PC-9 (cell line): ENCODE measurements around the gene SCGB1C1.

ENCODE experiments used
- EZH2 ChIP-seq: fragments of 200-600 bp; sonication (generic); IDR thresholded peaks from 2 replicates; pipeline ENCODE4 v1.8.0; 2017; ENCODE audit warnings: antibody characterized with exemption, low read depth
- TF ChIP-seq, protein P1 (sequence below): fragments of 200-600 bp; sonication (generic); conservative IDR thresholded peaks from 2 replicates; pipeline ENCODE4 v1.6.1; 2017; ENCODE audit warnings: mixed run types, antibody characterized with exemption, mild to moderate bottlenecking, moderate library complexity

DNA sequence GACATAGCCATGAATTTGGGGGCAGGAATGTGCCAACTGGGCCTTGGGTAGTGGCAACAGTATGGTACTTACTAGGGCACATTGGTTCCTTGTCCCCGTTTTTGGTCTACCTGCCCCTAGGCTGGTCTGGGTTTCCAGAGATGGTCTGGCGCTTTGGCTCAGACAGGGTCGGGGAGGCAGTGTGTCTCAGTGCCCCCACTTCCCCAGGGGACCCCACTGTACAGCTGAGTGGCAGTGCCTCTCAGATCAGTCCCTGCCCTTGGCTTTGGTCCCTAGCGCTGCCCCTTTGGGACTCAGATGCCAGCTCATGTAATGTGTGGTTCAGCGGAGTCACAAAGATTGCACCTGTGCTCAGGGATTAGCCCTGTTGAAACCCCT is 17.9 kb downstream of the SCGB1C1 start:
- TF ChIP-seq EZH2: no peak
- TF ChIP-seq, protein P1, sequence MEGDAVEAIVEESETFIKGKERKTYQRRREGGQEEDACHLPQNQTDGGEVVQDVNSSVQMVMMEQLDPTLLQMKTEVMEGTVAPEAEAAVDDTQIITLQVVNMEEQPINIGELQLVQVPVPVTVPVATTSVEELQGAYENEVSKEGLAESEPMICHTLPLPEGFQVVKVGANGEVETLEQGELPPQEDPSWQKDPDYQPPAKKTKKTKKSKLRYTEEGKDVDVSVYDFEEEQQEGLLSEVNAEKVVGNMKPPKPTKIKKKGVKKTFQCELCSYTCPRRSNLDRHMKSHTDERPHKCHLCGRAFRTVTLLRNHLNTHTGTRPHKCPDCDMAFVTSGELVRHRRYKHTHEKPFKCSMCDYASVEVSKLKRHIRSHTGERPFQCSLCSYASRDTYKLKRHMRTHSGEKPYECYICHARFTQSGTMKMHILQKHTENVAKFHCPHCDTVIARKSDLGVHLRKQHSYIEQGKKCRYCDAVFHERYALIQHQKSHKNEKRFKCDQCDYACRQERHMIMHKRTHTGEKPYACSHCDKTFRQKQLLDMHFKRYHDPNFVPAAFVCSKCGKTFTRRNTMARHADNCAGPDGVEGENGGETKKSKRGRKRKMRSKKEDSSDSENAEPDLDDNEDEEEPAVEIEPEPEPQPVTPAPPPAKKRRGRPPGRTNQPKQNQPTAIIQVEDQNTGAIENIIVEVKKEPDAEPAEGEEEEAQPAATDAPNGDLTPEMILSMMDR: no peak
